GM23248 (cell line): Measurements from ENCODE around the gene PRRG1. TPM values are rescaled to one million over a fixed set of nuclear protein-coding genes. Genes with fewer than 3 reads are reported as not detected.

Experiments
- DNase-seq: peaks from one replicate; pipeline ENCODE4 v3.0.0-alpha.2; 2015
- H2AFZ ChIP-seq: fragments of 200-600 bp; sonication (generic); 2 replicates; pipeline ENCODE4 v1.6.1; 2016; ENCODE audit warnings: antibody characterized with exemption
- H3F3A ChIP-seq: fragments of 200-600 bp; sonication (generic); 2 replicates; pipeline ENCODE4 v1.6.1; 2016; ENCODE audit warnings: mild to moderate bottlenecking, antibody characterized with exemption, mixed run types; ENCODE audit not compliant: insufficient read depth
- H3K27ac ChIP-seq: fragments of 200-600 bp; sonication (generic); 2 replicates; pipeline ENCODE4 v1.5.1; 2016; ENCODE audit warnings: mild to moderate bottlenecking
- H3K27me3 ChIP-seq: fragments of 200-600 bp; sonication (generic); replicated peaks from 2 replicates; pipeline ENCODE4 v1.6.1; 2016; ENCODE audit warnings: mild to moderate bottlenecking; ENCODE audit not compliant: insufficient read depth
- H3K36me3 ChIP-seq: fragments of 200-600 bp; sonication (generic); 2 replicates; pipeline ENCODE4 v1.6.1; 2016; ENCODE audit warnings: low read depth, mild to moderate bottlenecking
- H3K4me1 ChIP-seq: fragments of 200-600 bp; sonication (generic); 2 replicates; pipeline ENCODE4 v1.6.1; 2016; ENCODE audit warnings: mild to moderate bottlenecking; ENCODE audit not compliant: insufficient read depth
- H3K4me2 ChIP-seq: fragments of 200-600 bp; sonication (generic); one replicate; pipeline ENCODE4 v1.6.1; 2016; ENCODE audit warnings: mild to moderate bottlenecking; ENCODE audit not compliant: unreplicated experiment
- H3K4me3 ChIP-seq: fragments of 200-600 bp; sonication (generic); 2 replicates; pipeline ENCODE4 v1.5.1; 2016; ENCODE audit warnings: mild to moderate bottlenecking
- H3K79me2 ChIP-seq: fragments of 200-600 bp; sonication (generic); 2 replicates; pipeline ENCODE4 v1.6.1; 2016; ENCODE audit warnings: mild to moderate bottlenecking; ENCODE audit not compliant: insufficient read depth
- H3K9ac ChIP-seq: fragments of 200-600 bp; sonication (generic); 2 replicates; pipeline ENCODE4 v1.6.1; 2016; ENCODE audit warnings: mild to moderate bottlenecking
- H3K9me2 ChIP-seq: fragments of 200-600 bp; sonication (generic); 2 replicates; pipeline ENCODE4 v1.6.1; 2016; ENCODE audit warnings: mixed run types, mild to moderate bottlenecking, moderate library complexity; ENCODE audit not compliant: insufficient read depth
- H3K9me3 ChIP-seq: fragments of 200-600 bp; sonication (generic); one replicate; pipeline ENCODE4 v1.6.1; 2017; ENCODE audit warnings: low read depth
- H4K20me1 ChIP-seq: fragments of 200-600 bp; sonication (generic); 2 replicates; pipeline ENCODE4 v1.6.0; 2016; ENCODE audit not compliant: insufficient read depth
- EZH2 ChIP-seq: fragments of 200-600 bp; sonication (generic); IDR thresholded peaks from 2 replicates; pipeline ENCODE4 v1.6.1; 2018; ENCODE audit warnings: antibody characterized with exemption, mild to moderate bottlenecking; ENCODE audit not compliant: insufficient read depth, poor library complexity, severe bottlenecking
- EZH2phosphoT487 ChIP-seq: fragments of 200-600 bp; sonication (generic); IDR thresholded peaks from 2 replicates; pipeline ENCODE4 v1.6.1; 2018; ENCODE audit warnings: antibody characterized with exemption, moderate library complexity, mild to moderate bottlenecking, low read depth; ENCODE audit not compliant: insufficient read depth
- WGBS, 2 experiments: methylation state at CpG; one replicate each; pipeline ENCODE4 v1.1.6; 2015 to 2017; ENCODE audit warnings: low lambda C conversion rate in 2 of 2, low coverage in 1 of 2; ENCODE audit errors: missing lambda C conversion rate in 2 of 2; 5-methylcytosine and 5-hydroxymethylcytosine counted together
- in situ Hi-C: fragments of 300-500 bp; cut with MboI; formaldehyde crosslinking; loops from 2 replicates; pipeline ENCODE4 v1.15.0; 2020
- polyA plus RNA-seq: library from polyadenylated mRNA; unstranded; fragments of >200 nt; fragmentation: Nextera tagmentation; extraction: Ambion mirVana; gene quantifications from 2 replicates; pipeline ENCODE4 v1.2.1, GENCODE V29; 2016
- total RNA-seq: library from RNA; depleted of rRNA; stranded (reverse); fragments of >200 nt; shearing (Covaris generic); gene quantifications from 2 replicates; pipeline ENCODE4 v1.2.3, GENCODE V29; 2014

Gene PRRG1
- total and polyA plus RNA-seq, 2 experiments from 2014 or later, result 7.3 to 11.7 TPM

DNA sequence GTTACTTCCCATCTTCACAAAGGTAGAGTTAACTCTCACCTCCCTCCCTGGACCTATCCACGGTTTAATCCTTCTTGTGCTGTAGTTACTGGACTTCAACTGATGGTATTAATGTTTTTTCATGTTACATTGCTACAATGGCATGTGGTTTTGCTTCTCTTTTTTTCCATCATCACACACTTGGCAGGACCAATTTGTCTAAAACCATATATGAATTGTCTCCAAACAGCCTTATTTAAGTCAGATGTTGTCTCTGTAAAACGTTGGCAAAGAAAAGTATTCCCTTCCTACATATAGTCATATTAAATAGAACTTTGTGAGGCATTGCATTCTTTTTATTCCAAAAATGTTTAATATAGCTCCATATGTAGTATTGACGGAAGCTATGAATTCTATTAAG lies 15.5 kb downstream of the PRRG1 start:
- WGBS, 2 experiments, result 43 to 47% methylated on average over 3 of the region's 3 CpGs
- H4K20me1 ChIP-seq, result no peaks in the 10 kb centered on the region
- DNase-seq, result no peak
- no peak overlapping the region for H3K27ac ChIP-seq
- peaks cover 59% of the 10 kb centered on the region for H3K79me2 ChIP-seq
- no peak overlapping the region for H3K4me2 ChIP-seq
- no peak overlapping the region for H2AFZ ChIP-seq
- H3K4me3 ChIP-seq, result no peak overlapping the region
- TF ChIP-seq EZH2, result no peak
- no peak for TF ChIP-seq EZH2phosphoT487
- no peaks in the 10 kb centered on the region for H3K9me3 ChIP-seq
- no peaks in the 10 kb centered on the region for H3K36me3 ChIP-seq
- H3K27me3 ChIP-seq, result no peaks in the 10 kb centered on the region
- H3F3A ChIP-seq, result no peaks in the 10 kb centered on the region
- H3K4me1 ChIP-seq, result no peaks in the 10 kb centered on the region
- in situ Hi-C loops, result no loop called here
- H3K9ac ChIP-seq, result no peak overlapping the region
- H3K9me2 ChIP-seq, result no peaks in the 10 kb centered on the region

- no peaks in the 10 kb centered on the region for H3K27me3 ChIP-seq
- H3K9me3 ChIP-seq, result no peaks in the 10 kb centered on the region
- H3K4me2 ChIP-seq, result no peak overlapping the region
- no peak overlapping the region for H3K9ac ChIP-seq
- TF ChIP-seq EZH2 (no peak), EZH2phosphoT487 (no peak)
- H3K9me2 ChIP-seq, result no peaks in the 10 kb centered on the region
- H3F3A ChIP-seq, result peaks cover 13% of the 10 kb centered on the region; the same call in 1 of the 2 replicates
- H3K36me3 ChIP-seq, result no peaks in the 10 kb centered on the region
- no peaks in the 10 kb centered on the region for H4K20me1 ChIP-seq
- peaks cover 41% of the 10 kb centered on the region; the same call in 1 of the 2 replicates for H3K79me2 ChIP-seq
- no peak overlapping the region for H3K27ac ChIP-seq
- WGBS, 2 experiments, result 98 to 100% methylated on average over 2 of the region's 2 CpGs
- peaks cover 7% of the 10 kb centered on the region; the same call in 1 of the 2 replicates for H3K4me1 ChIP-seq
- in situ Hi-C loops, result no loop called here
- H3K4me3 ChIP-seq, result no peak overlapping the region
- DNase-seq, result no peak
- H2AFZ ChIP-seq, result no peak overlapping the region
Measured at GRCh38 chrX:37367946-37368345, 18.8 kb downstream of the PRRG1 start.

- H3F3A ChIP-seq, result peaks cover 18% of the 10 kb centered on the region; the same call in 1 of the 2 replicates
- DNase-seq, result no peak
- 96 to 100% methylated on average over 2 to 4 of the region's 4 CpGs for WGBS, 2 experiments
- TF ChIP-seq EZH2phosphoT487 (no peak), EZH2 (no peak)
- no peak overlapping the region for H3K27ac ChIP-seq
- peaks cover 35% of the 10 kb centered on the region for H3K79me2 ChIP-seq
- peaks cover 7% of the 10 kb centered on the region; the same call in 1 of the 2 replicates for H3K4me1 ChIP-seq
- no peak overlapping the region for H3K4me3 ChIP-seq
- H3K27me3 ChIP-seq, result no peaks in the 10 kb centered on the region
- H3K36me3 ChIP-seq, result no peaks in the 10 kb centered on the region
- no peak overlapping the region for H3K9ac ChIP-seq
- no peak overlapping the region for H2AFZ ChIP-seq
- no peak overlapping the region for H3K4me2 ChIP-seq
- H4K20me1 ChIP-seq, result no peaks in the 10 kb centered on the region
- no peaks in the 10 kb centered on the region for H3K9me3 ChIP-seq
- in situ Hi-C loops, result no loop called here
- H3K9me2 ChIP-seq, result no peaks in the 10 kb centered on the region
Measured at GRCh38 chrX:37370499-37371141, 21.5 kb downstream of the PRRG1 start.

DNA sequence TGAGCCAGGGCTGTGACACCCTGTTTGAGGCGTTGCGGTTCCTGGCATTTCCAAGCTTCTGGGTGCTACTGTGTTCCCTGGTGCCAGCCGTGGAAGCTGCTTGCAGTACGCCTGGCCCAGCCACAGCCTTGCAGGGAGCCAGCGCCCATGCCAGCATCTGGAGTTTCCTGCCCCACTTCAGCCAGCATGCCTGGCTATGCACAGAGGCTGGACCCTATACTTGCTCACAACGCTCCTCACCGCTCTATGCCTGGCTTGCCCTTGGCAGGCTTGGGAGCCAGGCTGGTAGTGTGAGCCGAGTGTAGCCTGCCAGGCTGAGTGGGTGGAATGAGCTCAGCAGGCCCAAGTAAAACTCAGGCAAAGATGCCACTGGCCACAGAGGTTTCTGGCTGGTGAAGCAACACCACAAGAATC lies 22.4 kb downstream of the PRRG1 start:
- Histone ChIP-seq H3K27me3 (no peaks in the 10 kb centered on the region), H3F3A (peaks cover 18% of the 10 kb centered on the region; the same call in 1 of the 2 replicates), H3K36me3 (no peaks in the 10 kb centered on the region), H3K79me2 (peaks cover 43% of the 10 kb centered on the region), H3K9me3 (no peaks in the 10 kb centered on the region), H3K9ac (no peak overlapping the region), H3K4me2 (no peak overlapping the region), H3K27ac (peak overlapping the region; percentile 49; the same call in 1 of the 2 replicates), H4K20me1 (no peaks in the 10 kb centered on the region), H2AFZ (no peak overlapping the region), H3K4me3 (no peak overlapping the region), H3K4me1 (peaks cover 7% of the 10 kb centered on the region; the same call in 1 of the 2 replicates), H3K9me2 (no peaks in the 10 kb centered on the region)
- 7 to 24% methylated on average over 3 to 6 of the region's 8 CpGs for WGBS, 2 experiments
- TF ChIP-seq EZH2phosphoT487 (no peak), EZH2 (no peak)
- in situ Hi-C loops, result no loop called here
- peak; percentile 72 for DNase-seq
